Activated T-helper 1 cell treated with anti-CD3 and anti-CD28 coated beads, Interleukin-12 subunit alpha, Interleukin-12 subunit beta, Interleukin-2, Interleukin-4 antibody, amounts not matched to agents 30 ng/mL and 10 ng/mL and 1 ng/mL, durations not matched to agents 14 hours and 24 hours and 36 hours (primary cell): Measurements from ENCODE around the gene TMEM117. TPM values are rescaled to one million over a fixed set of nuclear protein-coding genes. Genes with fewer than 3 reads are reported as not detected.
"Not testable (repeated sequence)": the region's sequence is repeated elsewhere in the genome, so short reads cannot be mapped to it uniquely, and the experiment has no call there.

Experiments used
- DNase-seq: peaks from one replicate; pipeline ENCODE4 v3.0.0; 2021; ENCODE audit warnings: low spot score
- H3K27ac Mint-ChIP-seq: one replicate; pipeline ENCODE4 v1.8.0; 2021; ENCODE audit warnings: mild to moderate bottlenecking, mixed read lengths
- H3K27me3 Mint-ChIP-seq: one replicate; pipeline ENCODE4 v1.8.0; 2022; ENCODE audit warnings: mild to moderate bottlenecking, moderate library complexity, mixed read lengths; ENCODE audit not compliant: insufficient read depth
- H3K36me3 Mint-ChIP-seq: one replicate; pipeline ENCODE4 v1.8.0; 2021; ENCODE audit warnings: low read depth, mixed read lengths
- H3K4me1 Mint-ChIP-seq: one replicate; pipeline ENCODE4 v1.8.0; 2021; ENCODE audit warnings: low read depth, mixed read lengths
- H3K4me3 Mint-ChIP-seq: one replicate; pipeline ENCODE4 v1.8.0; 2021; ENCODE audit warnings: mild to moderate bottlenecking, moderate library complexity, mixed read lengths
- H3K9me3 Mint-ChIP-seq: one replicate; pipeline ENCODE4 v1.8.0; 2021; ENCODE audit warnings: mixed read lengths
- intact Hi-C: fragments of 100-400 bp; cut with micrococcal nuclease; formaldehyde crosslinking; loops from one replicate; pipeline ENCODE4 v1.15.1; 2024
- total RNA-seq: library from RNA; stranded (reverse); gene quantifications from 2 replicates; pipeline ENCODE4 v1.2.3, GENCODE V29; 2022

The TMEM117 gene
- total RNA-seq, 1 donor from 2014 or later = 2.2 TPM

GRCh38 chr12:44195719-44196118 lies 359.8 kb downstream of the TMEM117 start:
- not testable (repeated sequence) for H3K27me3 Mint-ChIP-seq, H3K36me3 Mint-ChIP-seq, H3K9me3 Mint-ChIP-seq

DNA sequence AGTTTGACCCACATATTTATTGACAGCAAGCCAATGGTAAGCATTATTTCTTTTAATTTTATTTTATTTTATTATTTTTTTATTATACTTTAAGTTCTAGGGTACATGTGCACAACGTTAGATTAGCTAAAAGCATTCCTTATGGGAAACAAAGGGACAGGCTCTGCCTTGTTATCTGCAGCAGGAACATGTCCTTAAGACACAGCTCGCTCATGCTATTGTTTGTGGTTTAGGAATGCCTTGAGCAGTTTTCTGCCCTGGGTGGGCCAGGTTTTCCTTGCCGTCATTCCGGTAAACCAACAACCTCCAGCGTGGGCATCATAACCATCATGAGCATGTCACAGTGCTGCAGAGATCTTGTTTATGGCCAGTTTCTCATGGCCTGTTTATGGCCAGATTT lies 370.2 kb downstream of the TMEM117 start:
- Mint-ChIP-seq H3K36me3 (no peaks in the 10 kb centered on the region), H3K9me3 (peaks cover 9% of the 10 kb centered on the region), H3K4me1 (no peaks in the 10 kb centered on the region), H3K27me3 (no peaks in the 10 kb centered on the region), H3K4me3 (no peak overlapping the region), H3K27ac (no peak overlapping the region)
- intact Hi-C loops = no loop called here
- no peak for DNase-seq

More at GRCh38 chr12:44195719-44196118, 359.8 kb downstream of the TMEM117 start:
- H3K4me1 Mint-ChIP-seq, H3K4me3 Mint-ChIP-seq, intact Hi-C loops, H3K27ac Mint-ChIP-seq, DNase-seq: not testable (repeated sequence)

- no peak for DNase-seq
- H3K4me3 Mint-ChIP-seq = no peak overlapping the region
- H3K4me1 Mint-ChIP-seq = no peaks in the 10 kb centered on the region
- intact Hi-C loops = no loop called here
- H3K9me3 Mint-ChIP-seq = peaks cover 7% of the 10 kb centered on the region
- peaks cover 3% of the 10 kb centered on the region for H3K27me3 Mint-ChIP-seq
- H3K27ac Mint-ChIP-seq = no peak overlapping the region
- no peaks in the 10 kb centered on the region for H3K36me3 Mint-ChIP-seq
Measured at GRCh38 chr12:44217146-44217883, 381.4 kb downstream of the TMEM117 start.

- no peak overlapping the region for H3K4me3 Mint-ChIP-seq
- no peaks in the 10 kb centered on the region for H3K36me3 Mint-ChIP-seq
- H3K27ac Mint-ChIP-seq = no peak overlapping the region
- intact Hi-C loops = no loop called here
- H3K4me1 Mint-ChIP-seq = no peaks in the 10 kb centered on the region
- H3K9me3 Mint-ChIP-seq = no peaks in the 10 kb centered on the region
- DNase-seq = no peak
- H3K27me3 Mint-ChIP-seq = no peaks in the 10 kb centered on the region
Measured at GRCh38 chr12:44223736-44224135, 387.9 kb downstream of the TMEM117 start.

DNA sequence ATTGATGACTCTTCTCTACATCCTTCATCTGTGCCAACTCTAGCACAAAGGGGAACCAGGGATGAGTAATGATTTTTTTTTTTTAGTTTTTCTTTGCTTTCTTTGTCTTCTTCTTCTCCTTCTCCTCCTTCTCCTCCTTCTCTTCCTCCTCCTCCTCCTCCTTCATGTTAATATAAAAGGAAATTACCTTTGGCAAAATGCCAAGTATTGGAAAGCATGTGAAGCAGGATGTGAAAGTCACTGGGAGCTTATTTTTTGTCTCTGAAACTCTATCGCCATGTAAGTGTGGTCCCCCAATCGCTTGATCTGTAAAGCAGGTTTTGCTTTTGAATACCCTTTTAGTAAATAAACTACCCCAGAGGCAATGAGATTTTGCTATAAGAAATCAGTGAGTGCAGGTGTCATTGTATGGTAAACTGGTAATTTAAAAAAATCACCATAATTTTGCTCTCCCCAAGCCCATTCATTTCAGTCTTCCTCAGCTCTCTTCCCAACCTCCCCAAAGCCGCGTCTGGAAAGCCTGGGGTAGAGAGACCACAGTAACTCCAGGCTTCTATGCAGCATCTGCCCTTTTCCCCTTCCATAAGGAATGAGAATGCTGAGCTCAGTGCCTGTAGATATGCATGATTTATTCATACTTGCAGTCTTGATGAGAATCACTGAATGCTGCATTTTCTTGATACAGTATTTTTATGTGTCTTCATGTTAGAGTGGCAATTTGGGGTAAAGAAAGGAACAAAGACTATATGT lies 388.7 kb downstream of the TMEM117 start:
- H3K9me3 Mint-ChIP-seq = no peaks in the 10 kb centered on the region
- H3K36me3 Mint-ChIP-seq = no peaks in the 10 kb centered on the region
- no peak for DNase-seq
- no peaks in the 10 kb centered on the region for H3K27me3 Mint-ChIP-seq
- no peaks in the 10 kb centered on the region for H3K4me1 Mint-ChIP-seq
- H3K4me3 Mint-ChIP-seq = no peak overlapping the region
- intact Hi-C loops = no loop called here
- no peak overlapping the region for H3K27ac Mint-ChIP-seq

DNA sequence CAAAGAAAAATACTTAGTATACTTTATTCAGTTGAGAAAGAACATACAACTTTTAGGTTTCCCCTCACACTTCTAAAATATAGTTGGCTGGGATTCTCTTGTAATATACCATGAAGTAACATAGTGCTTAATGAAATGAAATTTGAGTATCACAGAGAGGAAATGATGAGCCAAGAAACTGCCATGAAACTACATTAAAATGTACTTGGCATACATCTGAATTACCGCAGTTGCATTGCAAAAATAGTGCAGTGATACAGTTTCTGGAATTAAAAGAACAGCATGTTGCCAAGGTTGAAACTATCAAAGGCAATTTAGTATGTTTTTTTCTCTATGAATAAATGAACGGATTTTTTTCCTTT lies 389.2 kb downstream of the TMEM117 start:
- intact Hi-C loops = no loop called here
- H3K4me1 Mint-ChIP-seq = no peaks in the 10 kb centered on the region
- H3K9me3 Mint-ChIP-seq = no peaks in the 10 kb centered on the region
- H3K4me3 Mint-ChIP-seq = no peak overlapping the region
- H3K36me3 Mint-ChIP-seq = no peaks in the 10 kb centered on the region
- no peak for DNase-seq
- H3K27me3 Mint-ChIP-seq = no peaks in the 10 kb centered on the region
- no peak overlapping the region for H3K27ac Mint-ChIP-seq

- no peak overlapping the region for H3K4me3 Mint-ChIP-seq
- H3K4me1 Mint-ChIP-seq = no peaks in the 10 kb centered on the region
- no peaks in the 10 kb centered on the region for H3K36me3 Mint-ChIP-seq
- no peaks in the 10 kb centered on the region for H3K9me3 Mint-ChIP-seq
- no peak overlapping the region for H3K27ac Mint-ChIP-seq
- H3K27me3 Mint-ChIP-seq = no peaks in the 10 kb centered on the region
- intact Hi-C loops = no loop called here
- DNase-seq = no peak
Measured at GRCh38 chr12:44227616-44228015, 391.7 kb downstream of the TMEM117 start.

DNA sequence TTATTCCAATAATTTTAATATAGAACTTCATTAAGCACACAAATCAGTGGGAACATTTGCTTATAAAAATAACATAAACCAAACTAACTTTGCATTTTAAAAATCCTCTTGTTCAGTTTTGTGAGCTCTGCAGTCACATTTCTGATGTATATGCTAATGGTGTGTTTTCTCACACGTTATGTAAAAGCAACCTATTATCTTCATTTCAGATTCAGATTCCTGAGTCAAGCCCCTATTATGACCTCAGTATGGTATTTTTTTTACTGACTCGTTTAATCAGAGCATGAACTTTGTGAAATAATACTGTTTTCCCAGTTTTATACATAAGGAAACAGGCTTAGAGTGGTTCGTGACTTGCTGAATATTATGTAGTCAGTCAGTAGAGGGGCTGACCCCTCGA lies 394.0 kb downstream of the TMEM117 start:
- H3K9me3 Mint-ChIP-seq = no peaks in the 10 kb centered on the region
- H3K36me3 Mint-ChIP-seq = no peaks in the 10 kb centered on the region
- no peak overlapping the region for H3K4me3 Mint-ChIP-seq
- intact Hi-C loops = no loop called here
- H3K27me3 Mint-ChIP-seq = no peaks in the 10 kb centered on the region
- no peak for DNase-seq
- no peak overlapping the region for H3K27ac Mint-ChIP-seq
- no peaks in the 10 kb centered on the region for H3K4me1 Mint-ChIP-seq

- no peaks in the 10 kb centered on the region for H3K4me1 Mint-ChIP-seq
- H3K36me3 Mint-ChIP-seq = no peaks in the 10 kb centered on the region
- no peak overlapping the region for H3K4me3 Mint-ChIP-seq
- peaks cover 2% of the 10 kb centered on the region for H3K27me3 Mint-ChIP-seq
- no peak for DNase-seq
- intact Hi-C loops = no loop called here
- H3K27ac Mint-ChIP-seq = no peak overlapping the region
- H3K9me3 Mint-ChIP-seq = no peaks in the 10 kb centered on the region
Measured at GRCh38 chr12:44235674-44236073, 399.8 kb downstream of the TMEM117 start.

- Mint-ChIP-seq H3K9me3 (no peaks in the 10 kb centered on the region), H3K36me3 (no peaks in the 10 kb centered on the region), H3K27me3 (peaks cover under 1% of the 10 kb centered on the region), H3K4me3 (no peak overlapping the region), H3K4me1 (no peaks in the 10 kb centered on the region), H3K27ac (no peak overlapping the region)
- no peak for DNase-seq
- intact Hi-C loops = no loop called here
Measured at GRCh38 chr12:44240186-44240585, 404.3 kb downstream of the TMEM117 start.

DNA sequence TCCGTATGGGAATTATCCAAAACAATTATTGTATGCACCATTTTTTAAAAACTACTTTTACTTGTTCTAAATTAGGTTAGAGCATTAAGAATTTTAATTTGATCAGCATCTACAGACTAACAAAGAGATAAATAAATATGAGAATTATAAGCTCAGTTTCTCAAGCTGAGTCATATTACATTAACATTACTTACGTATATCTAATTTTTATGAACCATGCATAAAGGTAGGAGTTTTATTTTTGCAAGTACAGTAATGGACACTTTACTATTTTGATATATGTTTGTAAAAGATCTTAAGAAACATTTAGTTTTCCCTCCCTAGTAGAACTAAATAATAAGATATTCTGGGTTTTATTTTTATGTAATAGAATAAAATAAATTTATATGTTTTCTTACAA lies 410.1 kb downstream of the TMEM117 start:
- no peaks in the 10 kb centered on the region for H3K27me3 Mint-ChIP-seq
- no peaks in the 10 kb centered on the region for H3K36me3 Mint-ChIP-seq
- no peak overlapping the region for H3K4me3 Mint-ChIP-seq
- no peak overlapping the region for H3K27ac Mint-ChIP-seq
- peaks cover 3% of the 10 kb centered on the region for H3K9me3 Mint-ChIP-seq
- no peak for DNase-seq
- intact Hi-C loops = no loop called here
- no peaks in the 10 kb centered on the region for H3K4me1 Mint-ChIP-seq

DNA sequence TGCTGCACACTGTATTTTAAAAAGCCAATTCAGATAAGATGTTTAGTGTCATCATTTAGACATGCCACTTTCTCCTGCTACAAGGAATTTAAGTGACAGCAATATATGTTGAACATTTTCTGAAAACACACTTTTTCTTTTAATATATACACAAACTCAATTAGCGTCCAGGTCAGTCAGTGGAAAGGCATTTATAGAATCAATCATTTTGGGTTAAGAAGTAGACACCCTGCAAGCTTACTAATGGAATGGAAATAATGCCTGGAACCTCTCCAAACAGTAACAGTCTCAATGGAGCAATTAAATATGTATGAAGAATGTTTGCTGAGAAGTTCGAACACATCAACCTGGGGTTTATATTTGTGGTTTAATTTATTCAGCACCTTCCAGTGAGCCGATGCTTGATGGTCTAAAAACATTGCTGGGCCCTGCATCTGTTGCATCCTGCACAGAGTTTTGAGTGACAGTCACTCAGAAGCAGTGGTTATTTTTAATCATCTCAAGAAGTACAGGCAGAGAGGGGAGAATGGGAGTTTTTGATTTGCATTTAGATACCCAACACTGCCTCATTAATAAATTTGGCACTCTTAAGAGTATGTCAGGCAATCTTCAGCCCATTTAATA lies 410.7 kb downstream of the TMEM117 start:
- H3K27ac Mint-ChIP-seq = no peak overlapping the region
- H3K4me3 Mint-ChIP-seq = no peak overlapping the region
- no peak for DNase-seq
- no peaks in the 10 kb centered on the region for H3K27me3 Mint-ChIP-seq
- H3K36me3 Mint-ChIP-seq = no peaks in the 10 kb centered on the region
- peaks cover 3% of the 10 kb centered on the region for H3K9me3 Mint-ChIP-seq
- intact Hi-C loops = no loop called here
- no peaks in the 10 kb centered on the region for H3K4me1 Mint-ChIP-seq

DNA sequence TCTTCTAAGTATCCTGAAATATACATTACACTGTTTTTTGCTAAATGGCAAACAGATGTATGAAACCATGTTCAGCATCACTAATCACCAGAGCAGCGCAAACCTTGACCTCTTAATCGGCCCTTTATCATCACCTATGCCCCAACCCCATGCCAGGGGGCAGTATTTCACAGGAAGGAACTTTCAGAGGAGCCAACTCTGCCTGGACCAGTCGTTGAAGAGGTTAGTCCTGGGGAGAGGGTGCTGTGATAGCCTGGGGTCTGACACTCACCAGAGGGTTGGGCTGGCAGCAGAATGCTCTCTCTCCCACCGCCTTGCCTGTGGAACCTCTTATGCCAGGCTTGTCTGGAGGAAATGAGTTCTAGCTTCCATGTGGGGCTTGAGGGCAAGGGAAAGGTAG lies 411.7 kb downstream of the TMEM117 start:
- Mint-ChIP-seq H3K9me3 (peaks cover 3% of the 10 kb centered on the region), H3K4me1 (no peaks in the 10 kb centered on the region), H3K36me3 (no peaks in the 10 kb centered on the region), H3K4me3 (no peak overlapping the region), H3K27me3 (no peaks in the 10 kb centered on the region), H3K27ac (no peak overlapping the region)
- intact Hi-C loops = no loop called here
- no peak for DNase-seq
